Suppressor macrophage treated with lipopolysaccharide for 4 hours (primary cell): ENCODE data around the gene MAML2.

Experiments
- DNase-seq: peaks from one replicate; pipeline ENCODE4 v3.0.0-alpha.2; 2020

The MAML2 gene

GRCh38 chr11:96316869-96317268 is 26.1 kb downstream of the MAML2 start:
- DNase-seq: no peak

GRCh38 chr11:96315476-96315875 is 27.5 kb downstream of the MAML2 start:
- DNase-seq: no peak

- no peak for DNase-seq
Observed at GRCh38 chr11:96314326-96315020, 28.5 kb downstream of the MAML2 start.

- no peak for DNase-seq
Observed at GRCh38 chr11:96313163-96313562, 29.8 kb downstream of the MAML2 start.

- DNase-seq: no peak
Observed at GRCh38 chr11:96311120-96311568, 31.9 kb downstream of the MAML2 start.

GRCh38 chr11:96310236-96310635 is 32.8 kb downstream of the MAML2 start:
- DNase-seq: no peak

GRCh38 chr11:96309643-96310017 is 33.4 kb downstream of the MAML2 start:
- no peak for DNase-seq

- DNase-seq: no peak
Observed at GRCh38 chr11:96309016-96309642, 33.9 kb downstream of the MAML2 start.

- DNase-seq: no peak
Observed at GRCh38 chr11:96307776-96308140, 35.2 kb downstream of the MAML2 start.

GRCh38 chr11:96306933-96307775 is 35.8 kb downstream of the MAML2 start:
- DNase-seq: peak; percentile 85

- DNase-seq: no peak
Observed at GRCh38 chr11:96306600-96306932, 36.4 kb downstream of the MAML2 start.

GRCh38 chr11:96306071-96306470 is 36.9 kb downstream of the MAML2 start:
- DNase-seq: no peak

- no peak for DNase-seq
Observed at GRCh38 chr11:96303980-96304379, 39.0 kb downstream of the MAML2 start.

GRCh38 chr11:96303064-96303463 is 39.9 kb downstream of the MAML2 start:
- peak; percentile 79 for DNase-seq

GRCh38 chr11:96301818-96302217 is 41.2 kb downstream of the MAML2 start:
- no peak for DNase-seq

- peak; percentile 91 for DNase-seq
Observed at GRCh38 chr11:96299155-96299888, 43.7 kb downstream of the MAML2 start.

GRCh38 chr11:96295369-96295768 is 47.6 kb downstream of the MAML2 start:
- no peak for DNase-seq

GRCh38 chr11:96294289-96294688 is 48.7 kb downstream of the MAML2 start:
- no peak for DNase-seq

- peak; percentile 81 for DNase-seq
Observed at GRCh38 chr11:96293598-96294021, 49.4 kb downstream of the MAML2 start.

GRCh38 chr11:96293109-96293508 is 49.9 kb downstream of the MAML2 start:
- no peak for DNase-seq

GRCh38 chr11:96292291-96293010 is 50.5 kb downstream of the MAML2 start:
- no peak for DNase-seq

- no peak for DNase-seq
Observed at GRCh38 chr11:96290631-96291030, 52.4 kb downstream of the MAML2 start.

- DNase-seq: no peak
Observed at GRCh38 chr11:96290031-96290430, 53.0 kb downstream of the MAML2 start.
